HG02678 (cell line): ENCODE measurements around the gene APOC1.
"Not testable (repeated sequence)": the region's sequence is repeated elsewhere in the genome, so short reads cannot be mapped to it uniquely, and the experiment has no call there.

Source experiments
- ATAC-seq: cut with Tn5 transposase; IDR thresholded peaks from one replicate; pipeline ENCODE4 v1.9.1; 2021; ENCODE audit warnings: mild to moderate bottlenecking, moderate library complexity; ENCODE audit not compliant: unreplicated experiment

Gene APOC1

DNA sequence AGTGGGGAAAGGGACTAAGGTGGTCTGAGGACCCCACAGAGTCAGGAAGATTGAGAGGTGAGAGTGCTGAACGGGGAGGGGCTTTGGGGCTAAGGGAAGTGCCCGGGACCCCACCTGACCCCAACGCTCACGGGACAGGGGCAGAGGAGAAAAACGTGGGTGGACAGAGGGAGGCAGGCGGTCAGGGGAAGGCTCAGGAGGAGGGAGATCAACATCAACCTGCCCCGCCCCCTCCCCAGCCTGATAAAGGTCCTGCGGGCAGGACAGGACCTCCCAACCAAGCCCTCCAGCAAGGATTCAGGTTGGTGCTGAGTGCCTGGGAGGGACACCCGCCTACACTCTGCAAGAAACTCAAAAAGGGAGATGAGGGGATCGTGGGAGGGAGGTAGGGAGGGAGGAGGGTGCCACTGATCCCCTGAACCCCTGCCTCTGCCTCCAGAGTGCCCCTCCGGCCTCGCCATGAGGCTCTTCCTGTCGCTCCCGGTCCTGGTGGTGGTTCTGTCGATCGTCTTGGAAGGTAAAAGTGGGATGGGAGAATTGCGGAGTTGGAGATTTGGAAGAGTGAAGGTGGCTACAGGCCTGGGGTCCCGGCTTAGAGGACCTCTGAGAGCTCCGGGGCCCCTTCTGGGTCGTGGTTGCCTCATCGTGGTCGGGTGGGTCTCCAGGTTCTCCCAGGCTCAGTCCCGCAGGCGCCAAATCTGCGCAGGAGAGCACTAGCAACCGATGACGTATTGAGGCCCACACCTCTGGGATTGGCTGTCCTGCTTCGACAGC lies at the start of gene APOC1:
TSS of gene APOC1 (plus strand) at position 176 of the 774 bp plus-strand sequence. CDS start at position 460, 284 bp downstream.
- peak; percentile 93 for ATAC-seq

GRCh38 chr19:44865196-44865767 lies 49.1 kb upstream of the APOC1 start:
- no peak for ATAC-seq

DNA sequence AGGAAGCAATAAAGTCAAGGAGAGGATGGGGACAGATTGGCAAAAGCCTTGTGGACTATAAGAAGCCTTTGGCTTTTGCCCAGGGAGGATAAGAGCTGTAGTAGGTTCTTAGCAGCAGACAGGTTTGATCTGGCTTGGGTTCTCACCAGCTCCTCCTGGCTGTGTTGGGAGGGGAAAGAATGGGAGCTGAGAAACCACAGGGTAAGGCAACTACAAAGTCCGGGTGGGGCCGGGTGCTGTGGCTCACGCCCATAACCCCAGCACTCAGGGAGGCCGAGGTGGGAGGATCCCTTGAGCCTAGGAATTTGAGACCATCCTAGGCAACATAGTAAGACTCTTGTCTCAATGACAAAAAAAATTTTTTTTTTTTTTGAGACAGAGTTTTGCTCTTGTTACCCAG lies 47.7 kb upstream of the APOC1 start:
- ATAC-seq, result no peak

DNA sequence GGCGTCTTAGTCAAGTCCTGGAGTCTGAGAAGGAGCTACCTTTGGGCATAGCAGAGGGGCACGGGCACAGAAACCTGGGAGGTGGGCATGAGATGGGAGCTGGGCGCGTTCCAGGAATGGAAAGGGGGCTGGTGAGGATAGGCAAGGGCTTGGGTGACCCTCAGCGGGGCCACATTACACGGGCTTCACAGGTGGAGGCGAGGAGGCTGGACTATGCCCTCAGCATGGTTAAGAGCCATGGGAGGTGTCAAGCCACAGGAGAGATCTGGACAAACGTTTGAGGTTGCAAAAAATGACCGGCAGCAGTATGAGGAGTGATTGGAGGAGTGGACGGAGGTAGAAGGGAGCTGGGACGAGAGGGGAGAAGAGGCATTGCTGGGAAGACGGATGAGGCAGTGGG lies 46.8 kb upstream of the APOC1 start:
- no peak for ATAC-seq

DNA sequence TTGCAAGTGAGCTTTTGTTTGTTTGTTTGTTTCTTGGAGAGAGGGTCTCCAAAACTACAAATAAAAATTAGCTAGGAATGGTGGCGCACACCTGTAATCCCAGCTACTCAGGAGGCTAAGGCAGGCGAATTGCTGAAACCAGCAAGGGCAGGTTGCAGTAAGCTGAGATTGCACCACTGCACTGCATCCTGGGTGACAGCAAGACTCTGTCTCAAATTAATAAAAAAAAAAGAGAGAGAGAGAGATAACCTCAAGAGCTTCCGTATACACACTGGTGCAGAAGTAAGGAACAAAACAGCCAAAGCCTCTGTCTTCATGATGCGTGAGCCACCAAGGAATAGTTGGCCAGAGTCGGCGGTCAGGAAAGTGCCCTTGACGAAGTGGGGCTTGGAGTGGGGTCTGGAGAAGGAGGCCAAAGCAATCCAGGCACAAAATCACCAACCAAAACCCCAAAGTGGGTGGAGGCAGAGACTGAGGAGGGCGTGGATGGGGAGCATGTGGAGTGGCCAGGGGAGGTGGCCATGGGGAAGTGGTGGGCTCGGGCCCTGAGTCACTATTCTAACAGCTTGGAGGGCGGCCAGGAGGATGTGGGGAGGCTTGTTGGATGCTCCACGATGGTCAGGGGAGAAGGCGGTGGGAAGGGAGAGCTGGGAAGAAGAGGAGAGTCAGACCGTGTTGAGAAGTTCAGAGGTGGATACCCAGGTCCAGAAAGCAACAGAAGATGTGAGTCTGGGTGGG lies 44.5 kb upstream of the APOC1 start:
- ATAC-seq, result no peak

GRCh38 chr19:44871809-44872208 lies 42.6 kb upstream of the APOC1 start:
- no peak for ATAC-seq

DNA sequence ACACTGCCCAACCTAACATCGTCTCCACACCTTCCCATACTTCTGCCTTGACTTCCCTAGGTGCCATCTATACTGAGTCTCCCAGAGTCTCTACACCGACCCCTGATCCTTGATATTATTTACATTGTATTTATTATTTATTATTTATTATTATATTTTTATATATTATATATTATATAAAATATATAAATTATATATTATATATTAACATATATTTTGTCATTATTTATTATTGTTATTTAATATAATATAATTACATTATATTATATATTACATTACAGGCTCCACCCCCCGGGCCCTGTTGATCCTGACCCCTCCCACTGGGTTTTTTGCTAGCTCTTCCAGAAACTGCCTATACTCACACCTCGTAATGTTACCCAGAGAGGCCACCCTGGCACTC lies 41.7 kb upstream of the APOC1 start:
- ATAC-seq, result no peak

DNA sequence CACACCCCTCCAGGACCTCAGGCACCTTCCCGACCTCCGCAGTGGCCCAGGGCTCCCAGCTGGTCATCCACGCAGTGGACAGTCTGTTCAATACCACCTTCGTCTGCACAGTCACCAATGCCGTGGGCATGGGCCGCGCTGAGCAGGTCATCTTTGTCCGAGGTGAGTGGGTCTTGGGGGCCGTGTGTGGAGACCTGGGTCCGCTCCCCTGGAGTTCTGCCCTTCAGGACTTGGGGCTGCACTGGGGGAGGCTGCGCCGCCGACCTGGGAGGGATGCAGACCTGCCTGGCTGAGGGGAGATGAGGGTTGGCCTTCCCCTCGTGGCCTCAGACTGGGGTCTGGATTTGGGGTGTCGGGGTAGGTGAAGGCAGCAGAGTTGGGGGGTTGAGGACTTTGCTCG lies 40.1 kb upstream of the APOC1 start:
- ATAC-seq, result no peak

DNA sequence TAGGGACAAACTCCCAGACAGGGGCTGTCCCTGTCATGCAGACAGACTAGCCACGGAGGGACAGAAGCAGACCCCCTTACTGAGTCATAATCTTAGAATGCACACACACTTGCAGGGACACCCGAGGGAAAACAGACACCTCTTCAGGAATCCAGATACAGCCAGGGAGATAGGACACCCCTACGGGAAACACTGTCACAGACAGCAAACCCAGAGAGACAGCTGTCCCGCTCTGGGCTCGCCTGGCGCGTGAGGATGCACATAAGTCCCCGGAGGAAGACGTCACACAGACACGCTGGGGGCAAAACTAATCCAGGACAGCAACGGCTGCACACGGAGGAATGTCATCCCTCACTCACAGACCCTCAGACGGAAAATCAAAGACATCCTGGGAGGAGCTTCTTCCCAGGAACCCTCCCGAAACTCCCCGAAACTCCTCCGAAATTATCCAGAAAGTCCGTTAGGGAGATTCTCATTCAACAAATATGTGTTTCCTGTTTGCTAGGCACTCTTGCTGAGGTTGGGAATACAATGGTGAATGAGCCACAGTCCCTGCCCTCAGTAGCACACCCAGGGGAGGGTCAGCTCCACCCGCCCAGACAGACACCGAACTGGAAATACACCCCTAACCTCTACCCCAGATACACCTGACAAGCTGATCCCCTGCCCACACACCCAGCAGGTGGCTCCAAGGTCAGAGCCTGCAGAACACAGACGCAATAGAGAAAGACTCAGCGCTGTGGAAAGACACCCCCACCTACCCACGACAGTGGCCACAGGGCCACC lies 38.5 kb upstream of the APOC1 start:
- no peak for ATAC-seq

- ATAC-seq, result no peak
These were observed 37.4 kb upstream of the APOC1 start for GRCh38 chr19:44876930-44877535.

- ATAC-seq, result no peak
These were observed 36.1 kb upstream of the APOC1 start for GRCh38 chr19:44878120-44878865.

GRCh38 chr19:44879309-44880065 lies 34.9 kb upstream of the APOC1 start:
- no peak for ATAC-seq

DNA sequence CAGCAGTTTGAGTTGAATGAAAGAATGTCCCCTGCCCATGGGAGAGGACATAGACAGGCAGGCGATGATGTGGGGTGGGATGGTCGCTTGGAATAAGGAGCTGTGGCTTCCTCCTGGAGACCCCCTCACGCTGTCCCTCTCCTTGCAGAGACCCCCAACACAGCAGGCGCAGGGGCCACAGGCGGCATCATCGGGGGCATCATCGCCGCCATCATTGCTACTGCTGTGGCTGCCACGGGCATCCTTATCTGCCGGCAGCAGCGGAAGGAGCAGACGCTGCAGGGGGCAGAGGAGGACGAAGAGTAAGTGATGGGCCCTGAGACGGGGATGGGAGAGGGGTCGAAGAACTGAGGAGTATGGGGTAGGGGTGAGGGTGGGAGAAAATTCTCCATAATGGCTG lies 32.3 kb upstream of the APOC1 start:
- ATAC-seq, result no peak

DNA sequence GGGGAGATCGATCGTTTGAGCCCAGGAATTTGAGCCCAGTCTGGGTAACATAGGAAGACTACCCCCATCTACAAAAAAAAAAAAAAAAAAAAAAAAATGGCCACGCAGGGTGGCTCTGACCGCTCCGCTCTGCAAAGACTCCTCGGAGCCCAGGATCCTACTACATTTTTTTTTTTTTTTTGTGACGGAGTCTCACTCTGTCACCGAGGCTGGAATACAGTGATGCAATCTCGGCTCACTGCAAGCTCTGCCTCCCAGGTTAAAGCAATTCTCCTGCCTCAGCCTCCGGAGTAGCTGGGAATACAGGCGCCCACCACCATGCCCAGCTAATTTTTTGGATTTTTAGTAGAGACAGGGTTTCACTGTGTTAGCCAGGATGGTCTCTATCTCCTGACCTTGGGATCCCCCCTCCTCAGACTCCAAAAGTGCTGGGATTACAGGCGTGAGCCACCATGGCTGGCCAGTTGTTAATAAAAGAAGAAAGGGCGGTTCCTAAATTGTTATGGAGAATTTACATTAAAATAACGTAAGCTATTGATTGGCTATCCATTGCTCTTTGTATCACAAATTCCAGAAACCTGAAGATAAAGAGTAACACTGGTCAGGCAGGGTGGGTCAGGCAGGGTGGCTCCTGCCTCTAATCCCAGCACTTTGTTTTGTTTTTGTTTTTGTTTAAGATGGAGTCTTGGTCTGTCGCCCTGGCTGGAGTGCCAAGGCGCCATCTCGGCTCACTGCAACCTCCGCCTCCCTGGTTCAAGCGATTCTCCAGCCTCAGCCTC lies 31.6 kb upstream of the APOC1 start:
- not testable (repeated sequence) for ATAC-seq

- ATAC-seq, result no peak
These were observed 30.5 kb upstream of the APOC1 start for GRCh38 chr19:44883922-44884321.

DNA sequence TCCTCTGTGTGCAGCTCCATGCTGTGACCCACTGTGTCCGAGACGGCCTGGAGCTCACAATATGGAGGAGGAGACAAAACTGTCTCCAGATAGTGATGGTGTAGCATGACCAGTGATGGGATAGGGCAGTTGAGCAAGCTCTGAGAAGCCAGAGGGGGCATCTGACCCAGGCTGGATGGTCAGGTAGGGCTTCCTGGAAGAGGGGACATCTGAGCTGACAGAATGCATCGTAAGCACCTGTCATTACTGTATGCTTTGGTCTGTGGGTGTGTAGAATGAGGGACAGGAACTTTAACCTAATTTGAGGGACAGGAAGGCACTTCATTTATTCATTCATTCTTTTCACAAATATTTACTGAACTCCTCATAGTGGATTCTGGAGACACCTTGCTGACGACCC lies 29.8 kb upstream of the APOC1 start:
- ATAC-seq, result no peak

DNA sequence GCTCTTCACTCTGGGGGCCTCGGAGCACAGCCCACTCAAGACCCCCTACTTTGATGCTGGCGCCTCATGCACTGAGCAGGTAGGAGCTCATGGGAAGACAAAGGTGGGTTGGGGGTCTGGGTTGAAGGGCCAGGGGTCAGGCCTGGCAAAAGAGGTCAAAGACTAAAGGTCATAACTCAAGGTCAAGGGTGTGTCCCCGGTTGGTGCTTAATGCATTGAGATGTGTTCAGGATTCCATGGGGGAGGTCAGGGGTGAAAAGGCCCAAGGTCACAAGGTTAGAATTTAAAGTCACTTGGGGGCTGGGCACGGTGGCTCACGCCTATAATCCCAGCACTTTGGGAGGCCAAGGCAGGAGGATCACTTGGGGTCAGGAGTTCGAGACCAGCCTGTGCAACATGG lies 28.3 kb upstream of the APOC1 start:
- ATAC-seq, result no peak

DNA sequence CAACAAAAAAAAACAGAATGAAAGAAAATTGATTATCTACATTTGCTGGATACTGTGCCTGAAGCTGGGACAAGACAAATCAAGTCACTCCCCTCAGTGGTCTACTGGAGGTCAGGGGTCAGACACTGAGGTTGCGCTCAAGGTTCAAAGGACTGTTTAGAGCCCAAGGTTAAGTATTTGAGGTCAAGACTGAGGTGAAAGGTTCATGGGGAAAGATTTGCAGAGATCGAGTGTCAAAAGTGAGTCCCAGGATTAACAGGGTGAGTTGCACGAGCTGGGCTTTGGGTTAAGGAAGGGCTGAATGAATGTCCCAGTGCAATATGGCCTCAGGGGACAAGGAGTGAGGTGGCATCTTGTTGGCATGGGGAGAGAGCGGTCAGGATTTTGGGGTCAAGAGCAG lies 26.8 kb upstream of the APOC1 start:
- ATAC-seq, result no peak

DNA sequence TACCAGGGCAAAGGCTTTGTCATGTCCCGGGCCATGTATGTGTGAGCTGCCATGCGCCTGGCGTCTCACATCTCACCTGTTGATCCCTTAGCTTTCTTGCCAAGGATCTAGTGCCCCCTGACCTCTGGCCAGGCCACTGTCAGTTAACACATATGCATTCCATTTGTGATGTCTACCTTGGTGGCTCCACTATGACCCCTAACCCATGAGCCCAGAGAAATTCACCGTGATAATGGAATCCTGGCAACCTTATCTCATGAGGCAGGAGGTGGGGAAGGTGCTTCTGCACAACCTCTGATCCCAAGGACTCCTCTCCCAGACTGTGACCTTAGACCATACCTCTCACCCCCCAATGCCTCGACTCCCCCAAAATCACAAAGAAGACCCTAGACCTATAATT lies 26.1 kb upstream of the APOC1 start:
- not testable (repeated sequence) for ATAC-seq
